ENCODE results near the gene ZBTB44.
"Not testable (repeated sequence)": the region's sequence is repeated elsewhere in the genome, so short reads cannot be mapped to it uniquely, and the experiment has no call there.

Gene ZBTB44

GRCh38 chr11:130312046-130312445 is 2.7 kb downstream of the ZBTB44 start:
- DNase-seq = no peak

- no peak for DNase-seq
These were observed 4.1 kb downstream of the ZBTB44 start for GRCh38 chr11:130310622-130311021.

GRCh38 chr11:130308886-130309285 is 5.8 kb downstream of the ZBTB44 start:
- DNase-seq = no peak

- no peak for DNase-seq
These were observed 6.7 kb downstream of the ZBTB44 start for GRCh38 chr11:130308059-130308458.

- DNase-seq = no peak
These were observed 10.1 kb downstream of the ZBTB44 start for GRCh38 chr11:130304651-130305050.

GRCh38 chr11:130301002-130301401 is 13.7 kb downstream of the ZBTB44 start:
- no peak for DNase-seq

- no peak for DNase-seq
These were observed 14.2 kb downstream of the ZBTB44 start for GRCh38 chr11:130300567-130300966.

- DNase-seq = no peak
These were observed 14.7 kb downstream of the ZBTB44 start for GRCh38 chr11:130299978-130300377.

- no peak for DNase-seq
These were observed 19.1 kb downstream of the ZBTB44 start for GRCh38 chr11:130295657-130296056.

GRCh38 chr11:130282111-130282510 is 32.6 kb downstream of the ZBTB44 start:
- DNase-seq = no peak

GRCh38 chr11:130281341-130281740 is 33.4 kb downstream of the ZBTB44 start:
- not testable (repeated sequence) for DNase-seq

GRCh38 chr11:130279989-130280388 is 34.7 kb downstream of the ZBTB44 start:
- no peak for DNase-seq

- DNase-seq = no peak
These were observed 36.0 kb downstream of the ZBTB44 start for GRCh38 chr11:130278745-130279144.

- DNase-seq = no peak
These were observed 36.6 kb downstream of the ZBTB44 start for GRCh38 chr11:130278151-130278550.

- no peak for DNase-seq
These were observed 42.4 kb downstream of the ZBTB44 start for GRCh38 chr11:130272336-130272735.

- no peak for DNase-seq
These were observed 45.3 kb downstream of the ZBTB44 start for GRCh38 chr11:130269326-130269943.

- no peak for DNase-seq
These were observed 51.4 kb downstream of the ZBTB44 start for GRCh38 chr11:130263351-130263750.

GRCh38 chr11:130262424-130262823 is 52.3 kb downstream of the ZBTB44 start:
- DNase-seq = no peak

- DNase-seq = no peak
These were observed 53.1 kb downstream of the ZBTB44 start for GRCh38 chr11:130261571-130261970.

- no peak for DNase-seq
These were observed 54.0 kb downstream of the ZBTB44 start for GRCh38 chr11:130260742-130261141.

- no peak for DNase-seq
These were observed 54.6 kb downstream of the ZBTB44 start for GRCh38 chr11:130260080-130260627.

GRCh38 chr11:130251763-130252162 is 63.0 kb downstream of the ZBTB44 start:
- DNase-seq = not testable (repeated sequence)

- not testable (repeated sequence) for DNase-seq
These were observed 64.8 kb downstream of the ZBTB44 start for GRCh38 chr11:130249929-130250328.

GRCh38 chr11:130249371-130249770 is 65.3 kb downstream of the ZBTB44 start:
- no peak for DNase-seq

- no peak for DNase-seq
These were observed 67.4 kb downstream of the ZBTB44 start for GRCh38 chr11:130247319-130247718.
